Measurements from ENCODE around the gene GUCY2F. TPM values are rescaled to one million over a fixed set of nuclear protein-coding genes. Genes with fewer than 3 reads are reported as not detected.

Gene GUCY2F
- not detected for polyA plus RNA-seq (2012; ENCODE audit: insufficient read length, low read depth)

GRCh38 chrX:109481986-109482385, at the start of gene GUCY2F:
GUCY2F (minus strand) TSS chrX:109482086; CDS start chrX:109475936, 6,150 bp downstream.
- no peak for TF ChIP-seq SIN3A (IDR thresholded peaks at IDR 0.05; ENCODE audit: borderline replicate concordance, insufficient read depth, low read length)
- no peak for TF ChIP-seq POLR2AphosphoS5 (IDR thresholded peaks at IDR 0.05; ENCODE audit: low read depth, low read length)
- no peak for TF ChIP-seq FOXP2 (optimal IDR thresholded peaks at IDR 0.05; ENCODE audit: borderline replicate concordance, extremely low read depth, extremely low read length, insufficient read depth)
- no peak for TF ChIP-seq TAF1 (IDR thresholded peaks at IDR 0.05; ENCODE audit: borderline replicate concordance, insufficient read depth, low read length)
- TF ChIP-seq REST (IDR thresholded peaks at IDR 0.05; ENCODE audit: insufficient read depth in 1 of 2, low read depth in 2 of 2, low read length in 2 of 2): no peak

- TF ChIP-seq REST (IDR thresholded peaks at IDR 0.05; ENCODE audit: insufficient read depth in 1 of 2, low read depth in 2 of 2, low read length in 2 of 2): no peak
- no peak for TF ChIP-seq SIN3A (IDR thresholded peaks at IDR 0.05; ENCODE audit: borderline replicate concordance, insufficient read depth, low read length)
- no peak for TF ChIP-seq POLR2AphosphoS5 (IDR thresholded peaks at IDR 0.05; ENCODE audit: low read depth, low read length)
- no peak for TF ChIP-seq TAF1 (IDR thresholded peaks at IDR 0.05; ENCODE audit: borderline replicate concordance, insufficient read depth, low read length)
- TF ChIP-seq FOXP2 (optimal IDR thresholded peaks at IDR 0.05; ENCODE audit: borderline replicate concordance, extremely low read depth, extremely low read length, insufficient read depth): no peak
These were observed 37.1 kb upstream of the GUCY2F start for GRCh38 chrX:109519001-109519400.

- TF ChIP-seq POLR2AphosphoS5 (IDR thresholded peaks at IDR 0.05; ENCODE audit: low read depth, low read length): no peak
- no peak for TF ChIP-seq REST (IDR thresholded peaks at IDR 0.05; ENCODE audit: insufficient read depth in 1 of 2, low read depth in 2 of 2, low read length in 2 of 2)
These were observed 29.2 kb upstream of the GUCY2F start for GRCh38 chrX:109511113-109511512.

- no peak for TF ChIP-seq POLR2AphosphoS5 (IDR thresholded peaks at IDR 0.05; ENCODE audit: low read depth, low read length)
- no peak for TF ChIP-seq FOXP2 (optimal IDR thresholded peaks at IDR 0.05; ENCODE audit: borderline replicate concordance, extremely low read depth, extremely low read length, insufficient read depth)
- TF ChIP-seq REST (IDR thresholded peaks at IDR 0.05; ENCODE audit: insufficient read depth in 1 of 2, low read depth in 2 of 2, low read length in 2 of 2): no peak
- no peak for TF ChIP-seq TAF1 (IDR thresholded peaks at IDR 0.05; ENCODE audit: borderline replicate concordance, insufficient read depth, low read length)
- TF ChIP-seq SIN3A (IDR thresholded peaks at IDR 0.05; ENCODE audit: borderline replicate concordance, insufficient read depth, low read length): no peak
These were observed 27.0 kb upstream of the GUCY2F start for GRCh38 chrX:109508915-109509314.

- TF ChIP-seq FOXP2 (optimal IDR thresholded peaks at IDR 0.05; ENCODE audit: borderline replicate concordance, extremely low read depth, extremely low read length, insufficient read depth) (no peak), TAF1 (IDR thresholded peaks at IDR 0.05; ENCODE audit: borderline replicate concordance, insufficient read depth, low read length) (no peak)
These were observed 19.3 kb upstream of the GUCY2F start for GRCh38 chrX:109501176-109501575.
